Prostate gland (tissue), 2 donors: ENCODE measurements around the gene QRFP.

Experiments used
- POLR2A ChIP-seq: fragments of 450-650 bp; IDR thresholded peaks from one replicate; pipeline ENCODE4 v1.6.1; 2016; ENCODE audit warnings: antibody characterized with exemption, mild to moderate bottlenecking
- TF ChIP-seq, protein P1 (sequence below), 4 experiments: fragments of 200-600 bp in 2 of 4; fragments of 450-650 bp in 2 of 4; sonication (generic) in 2 of 4; IDR thresholded peaks; 1 replicate in 3 of 4; 2 replicates in 1 of 4; pipeline ENCODE4 v1.5.1; 2016 to 2019; ENCODE audit warnings: antibody characterized with exemption in 4 of 4, mild to moderate bottlenecking in 2 of 4, moderate library complexity in 2 of 4

DNA sequence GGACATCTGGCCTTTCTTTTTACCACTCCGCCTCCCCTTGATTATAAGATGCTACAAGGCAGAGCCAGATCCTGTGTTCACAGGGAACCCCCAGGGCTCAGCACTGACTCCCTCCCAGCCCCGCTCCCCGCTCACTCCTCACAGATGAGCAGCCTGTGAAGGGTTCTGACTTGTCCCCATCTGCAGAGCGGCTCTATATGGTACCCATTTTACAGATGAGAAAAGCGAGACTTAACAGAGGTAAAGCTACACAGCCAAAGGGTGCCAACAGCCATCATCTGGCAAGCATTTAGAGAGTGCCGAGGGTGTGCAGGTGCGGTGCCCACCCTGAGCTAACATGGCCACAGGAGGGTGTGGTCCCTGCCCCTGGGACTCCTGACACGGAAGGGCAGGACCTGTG lies 23.6 kb upstream of the QRFP start:
- TF ChIP-seq, protein P1, sequence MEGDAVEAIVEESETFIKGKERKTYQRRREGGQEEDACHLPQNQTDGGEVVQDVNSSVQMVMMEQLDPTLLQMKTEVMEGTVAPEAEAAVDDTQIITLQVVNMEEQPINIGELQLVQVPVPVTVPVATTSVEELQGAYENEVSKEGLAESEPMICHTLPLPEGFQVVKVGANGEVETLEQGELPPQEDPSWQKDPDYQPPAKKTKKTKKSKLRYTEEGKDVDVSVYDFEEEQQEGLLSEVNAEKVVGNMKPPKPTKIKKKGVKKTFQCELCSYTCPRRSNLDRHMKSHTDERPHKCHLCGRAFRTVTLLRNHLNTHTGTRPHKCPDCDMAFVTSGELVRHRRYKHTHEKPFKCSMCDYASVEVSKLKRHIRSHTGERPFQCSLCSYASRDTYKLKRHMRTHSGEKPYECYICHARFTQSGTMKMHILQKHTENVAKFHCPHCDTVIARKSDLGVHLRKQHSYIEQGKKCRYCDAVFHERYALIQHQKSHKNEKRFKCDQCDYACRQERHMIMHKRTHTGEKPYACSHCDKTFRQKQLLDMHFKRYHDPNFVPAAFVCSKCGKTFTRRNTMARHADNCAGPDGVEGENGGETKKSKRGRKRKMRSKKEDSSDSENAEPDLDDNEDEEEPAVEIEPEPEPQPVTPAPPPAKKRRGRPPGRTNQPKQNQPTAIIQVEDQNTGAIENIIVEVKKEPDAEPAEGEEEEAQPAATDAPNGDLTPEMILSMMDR (IDR thresholded peaks at IDR 0.05) = no peak
- no peak for TF ChIP-seq POLR2A
